Measurements from ENCODE around the gene CELF2. TPM values are rescaled to one million over a fixed set of nuclear protein-coding genes. Genes with fewer than 3 reads are reported as not detected.

Gene CELF2
- total RNA-seq, 1 experiment from 2014 or later = 0.07 TPM

GRCh38 chr10:11179516-11180105, 161.9 kb downstream of the CELF2 start:
- H3K4me3 Mint-ChIP-seq (ENCODE audit: unreplicated experiment) = no peak overlapping the region
- no peaks in the 10 kb centered on the region for H3K36me3 Mint-ChIP-seq (ENCODE audit: insufficient read depth, unreplicated experiment)
- no peaks in the 10 kb centered on the region for H3K4me1 Mint-ChIP-seq (ENCODE audit: insufficient read depth, unreplicated experiment)
- BruUV-seq (replicated peaks) = no TSS peak
- intact Hi-C loops (cut with micrococcal nuclease) = no loop called here
- POLR2A ChIA-PET = no interaction called here
- CTCF ChIA-PET = no interaction called here
- no peak overlapping the region for H3K27ac Mint-ChIP-seq (ENCODE audit: low read depth, unreplicated experiment)
- no peak for TF ChIP-seq CTCF (IDR thresholded peaks at IDR 0.05; ENCODE audit: unreplicated experiment)
- DNase-seq (ENCODE audit: unreplicated experiment) = no peak
- no peaks in the 10 kb centered on the region for H3K9me3 Mint-ChIP-seq (ENCODE audit: unreplicated experiment)
- peaks cover 47% of the 10 kb centered on the region for H3K27me3 Mint-ChIP-seq (ENCODE audit: insufficient read depth, unreplicated experiment)

GRCh38 chr10:11180228-11180627, 162.6 kb downstream of the CELF2 start:
- Mint-ChIP-seq H3K9me3 (ENCODE audit: unreplicated experiment) (no peaks in the 10 kb centered on the region), H3K4me1 (ENCODE audit: insufficient read depth, unreplicated experiment) (no peaks in the 10 kb centered on the region), H3K27ac (ENCODE audit: low read depth, unreplicated experiment) (no peak overlapping the region), H3K36me3 (ENCODE audit: insufficient read depth, unreplicated experiment) (no peaks in the 10 kb centered on the region), H3K27me3 (ENCODE audit: insufficient read depth, unreplicated experiment) (peaks cover 48% of the 10 kb centered on the region), H3K4me3 (ENCODE audit: unreplicated experiment) (no peak overlapping the region)
- TF ChIP-seq CTCF (IDR thresholded peaks at IDR 0.05; ENCODE audit: unreplicated experiment) = no peak
- POLR2A ChIA-PET = no interaction called here
- intact Hi-C loops (cut with micrococcal nuclease) = no loop called here
- BruUV-seq (replicated peaks) = no TSS peak
- DNase-seq (ENCODE audit: unreplicated experiment) = no peak
- CTCF ChIA-PET = no interaction called here

- Mint-ChIP-seq H3K27me3 (ENCODE audit: insufficient read depth, unreplicated experiment) (peaks cover 49% of the 10 kb centered on the region), H3K9me3 (ENCODE audit: unreplicated experiment) (no peaks in the 10 kb centered on the region), H3K36me3 (ENCODE audit: insufficient read depth, unreplicated experiment) (no peaks in the 10 kb centered on the region), H3K4me1 (ENCODE audit: insufficient read depth, unreplicated experiment) (no peaks in the 10 kb centered on the region), H3K4me3 (ENCODE audit: unreplicated experiment) (no peak overlapping the region), H3K27ac (ENCODE audit: low read depth, unreplicated experiment) (no peak overlapping the region)
- no peak for TF ChIP-seq CTCF (IDR thresholded peaks at IDR 0.05; ENCODE audit: unreplicated experiment)
- BruUV-seq (replicated peaks) = no TSS peak
- no peak for DNase-seq (ENCODE audit: unreplicated experiment)
- intact Hi-C loops (cut with micrococcal nuclease) = no loop called here
- ChIA-PET CTCF (no interaction called here), POLR2A (no interaction called here)
These were observed 164.3 kb downstream of the CELF2 start for GRCh38 chr10:11181978-11182377.

GRCh38 chr10:11183015-11183414, 165.3 kb downstream of the CELF2 start:
- Mint-ChIP-seq H3K4me1 (ENCODE audit: insufficient read depth, unreplicated experiment) (no peaks in the 10 kb centered on the region), H3K4me3 (ENCODE audit: unreplicated experiment) (no peak overlapping the region), H3K9me3 (ENCODE audit: unreplicated experiment) (no peaks in the 10 kb centered on the region), H3K27me3 (ENCODE audit: insufficient read depth, unreplicated experiment) (peaks cover 51% of the 10 kb centered on the region), H3K27ac (ENCODE audit: low read depth, unreplicated experiment) (no peak overlapping the region), H3K36me3 (ENCODE audit: insufficient read depth, unreplicated experiment) (no peaks in the 10 kb centered on the region)
- no TSS peak for BruUV-seq (replicated peaks)
- ChIA-PET POLR2A (interaction anchor here (0.8 kb wide), 1 partner anchor 671 kb away, joined by 3 read pairs; no protein-coding TSS in a partner anchor), CTCF (no interaction called here)
- no peak for DNase-seq (ENCODE audit: unreplicated experiment)
- TF ChIP-seq CTCF (IDR thresholded peaks at IDR 0.05; ENCODE audit: unreplicated experiment) = no peak
- intact Hi-C loops (cut with micrococcal nuclease) = no loop called here

All from MCF 10A (cell line).